Liver (tissue), 9 donors: ENCODE results near the gene VARS1. TPM values are rescaled to one million over a fixed set of nuclear protein-coding genes. Genes with fewer than 3 reads are reported as not detected.

Experiments
- DNase-seq: peaks from one replicate; pipeline ENCODE4 v3.0.0-alpha.2; 2017; ENCODE audit warnings: low spot score
- H3K27ac ChIP-seq, 2 donors: one replicate each; pipeline ENCODE4 v1.7.0; 2013; ENCODE audit warnings: inconsistent platforms in 2 of 2, low read length in 2 of 2, control low read depth in 1 of 2, low read depth in 1 of 2, mild to moderate bottlenecking in 1 of 2
- H3K27me3 ChIP-seq, 4 donors: one replicate each; pipeline versions ENCODE4 v1.6.1 to v1.7.0; 2013; ENCODE audit warnings: low read length in 3 of 4, inconsistent platforms in 1 of 4, mild to moderate bottlenecking in 1 of 4, moderate library complexity in 1 of 4; ENCODE audit not compliant: control insufficient read depth in 4 of 4, insufficient read depth in 4 of 4
- H3K36me3 ChIP-seq, 4 donors: one replicate each; pipeline versions ENCODE4 v1.6.1 to v1.7.0; 2013; ENCODE audit warnings: low read length in 3 of 4, mild to moderate bottlenecking in 3 of 4, low read depth in 1 of 4, moderate library complexity in 1 of 4; ENCODE audit not compliant: control insufficient read depth in 4 of 4, insufficient read depth in 3 of 4
- H3K4me1 ChIP-seq, 4 donors: one replicate each; pipeline versions ENCODE4 v1.6.1 to v1.7.0; 2013; ENCODE audit warnings: low read length in 3 of 4, mild to moderate bottlenecking in 3 of 4, moderate library complexity in 1 of 4; ENCODE audit not compliant: control insufficient read depth in 4 of 4, insufficient read depth in 4 of 4
- H3K4me3 ChIP-seq, 3 donors: one replicate each; pipeline versions ENCODE4 v1.6.1 to v1.7.0; 2013; ENCODE audit warnings: low read length in 3 of 3, control low read depth in 1 of 3, low read depth in 1 of 3, mild to moderate bottlenecking in 1 of 3
- H3K9ac ChIP-seq, 2 donors: one replicate each; pipeline ENCODE4 v1.7.0; 2013; ENCODE audit warnings: low read length in 2 of 2, mild to moderate bottlenecking in 2 of 2, moderate library complexity in 2 of 2, control low read depth in 1 of 2, low read depth in 1 of 2
- H3K9me3 ChIP-seq, 4 donors: one replicate each; pipeline versions ENCODE4 v1.6.1 to v1.7.0; 2013; ENCODE audit warnings: low read length in 3 of 4; ENCODE audit not compliant: control insufficient read depth in 4 of 4
- EGR1 ChIP-seq, 2 donors: IDR thresholded peaks; 2 replicates each; pipeline ENCODE4 v1.6.1; 2016 to 2018; ENCODE audit warnings: antibody characterized with exemption in 2 of 2, low read depth in 2 of 2
- FOXA2 ChIP-seq: IDR thresholded peaks from 2 replicates; pipeline ENCODE4 v1.6.1; 2016; ENCODE audit warnings: antibody characterized with exemption
- GABPA ChIP-seq, 2 donors: IDR thresholded peaks in 1 of 2; conservative IDR thresholded peaks in 1 of 2; 2 replicates each; pipeline ENCODE4 v1.6.1; 2016; ENCODE audit warnings: antibody characterized with exemption in 2 of 2, mild to moderate bottlenecking in 1 of 2, moderate library complexity in 1 of 2
- HNF4A ChIP-seq, 2 donors: conservative IDR thresholded peaks; 2 replicates each; pipeline ENCODE4 v1.6.1; 2016; ENCODE audit warnings: antibody characterized with exemption in 2 of 2, mild to moderate bottlenecking in 2 of 2
- NR2F2 ChIP-seq: IDR thresholded peaks from 2 replicates; pipeline ENCODE4 v1.6.1; 2016; ENCODE audit warnings: antibody characterized with exemption
- TAF1 ChIP-seq: conservative IDR thresholded peaks from 2 replicates; pipeline ENCODE4 v1.6.1; 2016; ENCODE audit warnings: antibody characterized with exemption, mild to moderate bottlenecking
- YY1 ChIP-seq: IDR thresholded peaks from 2 replicates; pipeline ENCODE4 v1.6.1; 2016; ENCODE audit warnings: antibody characterized with exemption, mild to moderate bottlenecking
- WGBS: extraction: QIAGEN DNeasy Blood & Tissue Kit; methylation state at CpG from one replicate; pipeline ENCODE4 v1.1.7; 2013; 5-methylcytosine and 5-hydroxymethylcytosine counted together
- polyA plus RNA-seq, 2 donors: library from polyadenylated mRNA; stranded (reverse) in 1 of 2; unstranded in 1 of 2; fragments of 200-250 nt in 1 of 2; fragments of >200 nt in 1 of 2; fragmentation: Nextera tagmentation in 1 of 2; extraction: Ambion mirVana in 1 of 2; gene quantifications; one replicate each; pipeline versions ENCODE4 v1.2.1 to v1.2.3, GENCODE V29; 2013 to 2015
- total RNA-seq, 2 donors: library from RNA; depleted of rRNA; stranded (reverse); fragments of >200 nt; gene quantifications; one replicate each; pipeline ENCODE4 v1.2.3, GENCODE V29; 2014
- TF ChIP-seq, protein P1 (sequence below): IDR thresholded peaks from 2 replicates; pipeline ENCODE4 v1.6.1; 2016; ENCODE audit warnings: antibody characterized with exemption
- TF ChIP-seq, protein P2 (sequence below): IDR thresholded peaks from 2 replicates; pipeline ENCODE4 v1.6.1; 2016; ENCODE audit warnings: antibody characterized with exemption
- TF ChIP-seq, protein P3 (sequence below): fragments of 150-350 bp; IDR thresholded peaks from 2 replicates; pipeline ENCODE4 v1.5.1; 2017; ENCODE audit warnings: improper control_type of control experiment, low read depth, low read length; ENCODE audit not compliant: missing input control
- TF ChIP-seq, protein P4 (sequence below): IDR thresholded peaks from 2 replicates; pipeline ENCODE4 v1.6.1; 2016; ENCODE audit warnings: antibody characterized with exemption, mild to moderate bottlenecking
- donor health status: healthy.
- donor health status: healthy.
- donor health status: healthy.
- donor health status: healthy.
- donor health status: healthy.

The VARS1 gene
- total and polyA plus RNA-seq, 4 donors = 17.9 to 44.7 (median 32.4) TPM

DNA sequence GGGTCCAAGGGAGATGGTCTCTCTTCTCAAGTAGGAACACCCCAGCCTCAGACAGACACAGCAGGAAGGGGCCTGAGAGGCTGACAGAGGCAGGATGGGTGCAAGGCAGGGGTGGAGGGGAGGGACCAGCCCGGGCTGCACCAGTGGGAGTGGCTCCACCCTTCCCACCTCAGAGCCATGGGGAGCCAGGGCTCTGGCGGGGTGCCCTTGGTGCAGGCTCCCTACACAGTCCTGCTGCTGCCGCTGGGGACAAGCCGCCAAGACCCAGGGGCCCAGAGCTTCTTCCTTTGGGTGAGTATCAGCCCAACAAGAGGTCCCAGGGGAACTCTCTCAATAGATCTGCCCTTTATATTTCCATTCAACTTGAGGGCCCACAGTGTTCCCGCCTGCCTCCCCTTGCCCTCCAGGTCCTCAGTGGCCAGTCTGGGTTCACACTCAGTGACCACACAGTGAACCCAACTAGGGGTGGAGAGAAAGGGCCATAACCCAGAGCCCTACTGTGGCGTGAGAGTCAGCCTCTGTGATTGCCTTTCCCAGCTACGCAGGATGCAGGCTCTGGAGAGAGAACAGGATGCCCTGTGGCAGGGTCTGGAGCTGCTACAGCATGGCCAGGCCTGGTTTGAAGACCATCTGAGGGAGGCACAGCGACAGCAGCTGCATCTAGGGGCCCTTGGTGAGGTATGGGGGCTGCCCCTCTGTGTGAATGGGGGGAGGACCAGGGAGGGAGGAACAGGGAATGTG, 32.5 kb downstream of the VARS1 start:
- 83% methylated on average over 8 of the region's 8 CpGs for WGBS
- H3K9me3 ChIP-seq = no peaks in the 10 kb centered on the region
- H3K36me3 ChIP-seq = no peaks in the 10 kb centered on the region
- H3K9ac ChIP-seq = no peak overlapping the region
- H3K27me3 ChIP-seq = no peaks in the 10 kb centered on the region
- H3K4me3 ChIP-seq = no peak overlapping the region
- H3K4me1 ChIP-seq = no peaks in the 10 kb centered on the region
- TF ChIP-seq EGR1 (IDR thresholded peaks at IDR 0.05; ENCODE audit: low read depth in 2 of 2) (no peak), TAF1 (no peak), FOXA2 (no peak), HNF4A (conservative IDR thresholded peaks at IDR 0.05) (no peak), GABPA (IDR thresholded peaks at IDR 0.05 in 1 of 2, conservative IDR thresholded peaks at IDR 0.05 in 1 of 2) (no peak), NR2F2 (no peak)
- TF ChIP-seq, protein P1, sequence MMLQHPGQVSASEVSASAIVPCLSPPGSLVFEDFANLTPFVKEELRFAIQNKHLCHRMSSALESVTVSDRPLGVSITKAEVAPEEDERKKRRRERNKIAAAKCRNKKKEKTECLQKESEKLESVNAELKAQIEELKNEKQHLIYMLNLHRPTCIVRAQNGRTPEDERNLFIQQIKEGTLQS = no peak
- no peak overlapping the region for H3K27ac ChIP-seq
- DNase-seq = no peak

DNA sequence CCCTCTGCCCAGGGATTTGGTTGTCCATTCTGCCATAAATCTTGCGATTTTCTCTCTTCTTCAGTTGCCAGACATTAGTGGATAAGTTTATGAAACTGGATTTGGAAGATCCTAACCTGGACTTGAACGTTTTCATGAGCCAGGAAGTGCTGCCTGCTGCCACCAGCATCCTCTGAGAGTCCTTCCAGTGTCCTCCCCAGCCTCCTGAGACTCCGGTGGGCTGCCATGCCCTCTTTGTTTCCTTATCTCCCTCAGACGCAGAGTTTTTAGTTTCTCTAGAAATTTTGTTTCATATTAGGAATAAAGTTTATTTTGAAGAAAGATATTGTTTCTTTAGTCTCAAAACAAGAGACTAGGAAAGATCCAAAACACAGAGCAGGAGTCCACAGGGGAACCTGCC, 33.2 kb downstream of the VARS1 start, which contains the start of gene SAPCD1:
TSS of gene SAPCD1 (plus strand) at position 301 of the 400 bp plus-strand sequence. CDS start 399 bp downstream, outside the sequence.
- Histone ChIP-seq H3K4me3 (no peak within 1 kb of the TSS), H3K4me1 (no peaks in the 10 kb centered on the region), H3K27ac (no peak within 1 kb of the TSS), H3K9me3 (no peaks in the 10 kb centered on the region), H3K27me3 (no peaks in the 10 kb centered on the region), H3K36me3 (no peaks in the 10 kb centered on the region), H3K9ac (no peak within 1 kb of the TSS)
- TF ChIP-seq, protein P2, sequence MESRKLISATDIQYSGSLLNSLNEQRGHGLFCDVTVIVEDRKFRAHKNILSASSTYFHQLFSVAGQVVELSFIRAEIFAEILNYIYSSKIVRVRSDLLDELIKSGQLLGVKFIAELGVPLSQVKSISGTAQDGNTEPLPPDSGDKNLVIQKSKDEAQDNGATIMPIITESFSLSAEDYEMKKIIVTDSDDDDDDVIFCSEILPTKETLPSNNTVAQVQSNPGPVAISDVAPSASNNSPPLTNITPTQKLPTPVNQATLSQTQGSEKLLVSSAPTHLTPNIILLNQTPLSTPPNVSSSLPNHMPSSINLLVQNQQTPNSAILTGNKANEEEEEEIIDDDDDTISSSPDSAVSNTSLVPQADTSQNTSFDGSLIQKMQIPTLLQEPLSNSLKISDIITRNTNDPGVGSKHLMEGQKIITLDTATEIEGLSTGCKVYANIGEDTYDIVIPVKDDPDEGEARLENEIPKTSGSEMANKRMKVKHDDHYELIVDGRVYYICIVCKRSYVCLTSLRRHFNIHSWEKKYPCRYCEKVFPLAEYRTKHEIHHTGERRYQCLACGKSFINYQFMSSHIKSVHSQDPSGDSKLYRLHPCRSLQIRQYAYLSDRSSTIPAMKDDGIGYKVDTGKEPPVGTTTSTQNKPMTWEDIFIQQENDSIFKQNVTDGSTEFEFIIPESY = no peak
- no peak for TF ChIP-seq EGR1 (IDR thresholded peaks at IDR 0.05; ENCODE audit: low read depth in 2 of 2)
- TF ChIP-seq, protein P1 = no peak
- no peak for DNase-seq
- 84% methylated on average over 4 of the region's 4 CpGs for WGBS

DNA sequence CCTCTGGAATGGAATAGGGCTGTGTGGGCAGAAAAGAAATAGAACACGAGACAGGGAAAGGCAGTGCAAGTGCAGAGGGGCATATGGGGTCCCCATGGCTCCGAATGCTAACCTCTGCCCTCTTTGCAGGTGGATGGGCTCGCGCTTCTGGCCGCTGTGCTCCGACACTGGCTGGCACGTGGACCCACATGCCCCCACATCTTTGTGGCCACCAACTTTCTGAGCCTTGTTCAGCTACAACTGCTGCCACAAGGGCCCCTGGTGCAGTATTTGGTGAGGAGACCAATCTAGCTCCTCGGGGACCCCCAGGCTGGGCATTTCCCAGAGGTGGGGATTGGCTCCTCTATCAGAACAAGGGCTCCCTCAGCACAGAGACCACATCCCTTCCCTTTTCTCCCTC, 34.2 kb downstream of the VARS1 start:
- no peak for DNase-seq
- H3K4me1 ChIP-seq = no peaks in the 10 kb centered on the region
- H3K9ac ChIP-seq = no peak overlapping the region
- no peak overlapping the region for H3K27ac ChIP-seq
- no peaks in the 10 kb centered on the region for H3K9me3 ChIP-seq
- TF ChIP-seq HNF4A (conservative IDR thresholded peaks at IDR 0.05) = no peak
- TF ChIP-seq, protein P3, sequence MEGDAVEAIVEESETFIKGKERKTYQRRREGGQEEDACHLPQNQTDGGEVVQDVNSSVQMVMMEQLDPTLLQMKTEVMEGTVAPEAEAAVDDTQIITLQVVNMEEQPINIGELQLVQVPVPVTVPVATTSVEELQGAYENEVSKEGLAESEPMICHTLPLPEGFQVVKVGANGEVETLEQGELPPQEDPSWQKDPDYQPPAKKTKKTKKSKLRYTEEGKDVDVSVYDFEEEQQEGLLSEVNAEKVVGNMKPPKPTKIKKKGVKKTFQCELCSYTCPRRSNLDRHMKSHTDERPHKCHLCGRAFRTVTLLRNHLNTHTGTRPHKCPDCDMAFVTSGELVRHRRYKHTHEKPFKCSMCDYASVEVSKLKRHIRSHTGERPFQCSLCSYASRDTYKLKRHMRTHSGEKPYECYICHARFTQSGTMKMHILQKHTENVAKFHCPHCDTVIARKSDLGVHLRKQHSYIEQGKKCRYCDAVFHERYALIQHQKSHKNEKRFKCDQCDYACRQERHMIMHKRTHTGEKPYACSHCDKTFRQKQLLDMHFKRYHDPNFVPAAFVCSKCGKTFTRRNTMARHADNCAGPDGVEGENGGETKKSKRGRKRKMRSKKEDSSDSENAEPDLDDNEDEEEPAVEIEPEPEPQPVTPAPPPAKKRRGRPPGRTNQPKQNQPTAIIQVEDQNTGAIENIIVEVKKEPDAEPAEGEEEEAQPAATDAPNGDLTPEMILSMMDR = no peak
- TF ChIP-seq, protein P4, sequence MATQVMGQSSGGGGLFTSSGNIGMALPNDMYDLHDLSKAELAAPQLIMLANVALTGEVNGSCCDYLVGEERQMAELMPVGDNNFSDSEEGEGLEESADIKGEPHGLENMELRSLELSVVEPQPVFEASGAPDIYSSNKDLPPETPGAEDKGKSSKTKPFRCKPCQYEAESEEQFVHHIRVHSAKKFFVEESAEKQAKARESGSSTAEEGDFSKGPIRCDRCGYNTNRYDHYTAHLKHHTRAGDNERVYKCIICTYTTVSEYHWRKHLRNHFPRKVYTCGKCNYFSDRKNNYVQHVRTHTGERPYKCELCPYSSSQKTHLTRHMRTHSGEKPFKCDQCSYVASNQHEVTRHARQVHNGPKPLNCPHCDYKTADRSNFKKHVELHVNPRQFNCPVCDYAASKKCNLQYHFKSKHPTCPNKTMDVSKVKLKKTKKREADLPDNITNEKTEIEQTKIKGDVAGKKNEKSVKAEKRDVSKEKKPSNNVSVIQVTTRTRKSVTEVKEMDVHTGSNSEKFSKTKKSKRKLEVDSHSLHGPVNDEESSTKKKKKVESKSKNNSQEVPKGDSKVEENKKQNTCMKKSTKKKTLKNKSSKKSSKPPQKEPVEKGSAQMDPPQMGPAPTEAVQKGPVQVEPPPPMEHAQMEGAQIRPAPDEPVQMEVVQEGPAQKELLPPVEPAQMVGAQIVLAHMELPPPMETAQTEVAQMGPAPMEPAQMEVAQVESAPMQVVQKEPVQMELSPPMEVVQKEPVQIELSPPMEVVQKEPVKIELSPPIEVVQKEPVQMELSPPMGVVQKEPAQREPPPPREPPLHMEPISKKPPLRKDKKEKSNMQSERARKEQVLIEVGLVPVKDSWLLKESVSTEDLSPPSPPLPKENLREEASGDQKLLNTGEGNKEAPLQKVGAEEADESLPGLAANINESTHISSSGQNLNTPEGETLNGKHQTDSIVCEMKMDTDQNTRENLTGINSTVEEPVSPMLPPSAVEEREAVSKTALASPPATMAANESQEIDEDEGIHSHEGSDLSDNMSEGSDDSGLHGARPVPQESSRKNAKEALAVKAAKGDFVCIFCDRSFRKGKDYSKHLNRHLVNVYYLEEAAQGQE = no peak
- no peak for TF ChIP-seq YY1
- no peak for TF ChIP-seq NR2F2
- TF ChIP-seq EGR1 (IDR thresholded peaks at IDR 0.05; ENCODE audit: low read depth in 2 of 2) = no peak
- TF ChIP-seq, protein P1 = no peak
- no peak overlapping the region for H3K4me3 ChIP-seq
- no peaks in the 10 kb centered on the region for H3K36me3 ChIP-seq
- no peaks in the 10 kb centered on the region for H3K27me3 ChIP-seq
- WGBS = 97% methylated on average over 8 of the region's 8 CpGs
